Ureter (tissue), 1 donor: Measurements from ENCODE around the gene GJC1. TPM values are rescaled to one million over a fixed set of nuclear protein-coding genes. Genes with fewer than 3 reads are reported as not detected.

Experiments
- DNase-seq: peaks from one replicate; pipeline ENCODE4 v3.0.0-alpha.2; 2020; ENCODE audit warnings: low spot score
- total RNA-seq: library from RNA; stranded (reverse); gene quantifications from one replicate; pipeline ENCODE4 v1.2.4, GENCODE V29; 2023
- donor health status: DM: yes; HTN: yes; CAD: no.

Gene GJC1
- 44.0 TPM for total RNA-seq

- peak; percentile 57 for DNase-seq
Observed at GRCh38 chr17:44829523-44830358, at the start of gene GJC1. TSS of gene GJC1 (minus strand) at chr17:44830287. CDS start at chr17:44805817, 24,470 bp downstream.

GRCh38 chr17:44879376-44879775, 49.3 kb upstream of the GJC1 start:
- no peak for DNase-seq

- DNase-seq: no peak
Observed at GRCh38 chr17:44878627-44879221, 48.6 kb upstream of the GJC1 start.

- no peak for DNase-seq
Observed at GRCh38 chr17:44877121-44877520, 47.0 kb upstream of the GJC1 start.

- DNase-seq: no peak
Observed at GRCh38 chr17:44875761-44876160, 45.7 kb upstream of the GJC1 start.

- DNase-seq: peak; percentile 56
Observed at GRCh38 chr17:44872131-44872768, 42.2 kb upstream of the GJC1 start.

GRCh38 chr17:44871556-44871955, 41.5 kb upstream of the GJC1 start:
- DNase-seq: no peak

GRCh38 chr17:44867841-44868240, 37.8 kb upstream of the GJC1 start:
- no peak for DNase-seq

- no peak for DNase-seq
Observed at GRCh38 chr17:44865931-44866330, 35.8 kb upstream of the GJC1 start.

- peak; percentile 84 for DNase-seq
Observed at GRCh38 chr17:44865231-44865660, 35.2 kb upstream of the GJC1 start.

- no peak for DNase-seq
Observed at GRCh38 chr17:44864831-44865230, 34.7 kb upstream of the GJC1 start.

- DNase-seq: no peak
Observed at GRCh38 chr17:44863061-44863918, 33.2 kb upstream of the GJC1 start.

- DNase-seq: no peak
Observed at GRCh38 chr17:44862278-44862914, 32.3 kb upstream of the GJC1 start.

GRCh38 chr17:44859701-44860100, 29.6 kb upstream of the GJC1 start:
- no peak for DNase-seq

GRCh38 chr17:44854192-44854591, 24.1 kb upstream of the GJC1 start:
- DNase-seq: no peak

GRCh38 chr17:44850612-44851011, 20.5 kb upstream of the GJC1 start:
- DNase-seq: no peak

- no peak for DNase-seq
Observed at GRCh38 chr17:44850025-44850424, 19.9 kb upstream of the GJC1 start.

- DNase-seq: no peak
Observed at GRCh38 chr17:44848961-44849489, 18.9 kb upstream of the GJC1 start.

- DNase-seq: no peak
Observed at GRCh38 chr17:44848257-44848795, 18.2 kb upstream of the GJC1 start.

GRCh38 chr17:44847586-44847985, 17.5 kb upstream of the GJC1 start, which contains the start of gene HIGD1B:
TSS of gene HIGD1B (plus strand) at chr17:44847883. CDS start at chr17:44848153, 270 bp downstream.
- DNase-seq: no peak

GRCh38 chr17:44846206-44846605, 16.1 kb upstream of the GJC1 start:
- DNase-seq: no peak
